ENCODE measurements around the gene SSBP3. TPM values are rescaled to one million over a fixed set of nuclear protein-coding genes. Genes with fewer than 3 reads are reported as not detected.
"Not testable (repeated sequence)": the region's sequence is repeated elsewhere in the genome, so short reads cannot be mapped to it uniquely, and the experiment has no call there.

Gene SSBP3
- total RNA-seq, 1 donor from 2014 or later = 29.8 TPM

DNA sequence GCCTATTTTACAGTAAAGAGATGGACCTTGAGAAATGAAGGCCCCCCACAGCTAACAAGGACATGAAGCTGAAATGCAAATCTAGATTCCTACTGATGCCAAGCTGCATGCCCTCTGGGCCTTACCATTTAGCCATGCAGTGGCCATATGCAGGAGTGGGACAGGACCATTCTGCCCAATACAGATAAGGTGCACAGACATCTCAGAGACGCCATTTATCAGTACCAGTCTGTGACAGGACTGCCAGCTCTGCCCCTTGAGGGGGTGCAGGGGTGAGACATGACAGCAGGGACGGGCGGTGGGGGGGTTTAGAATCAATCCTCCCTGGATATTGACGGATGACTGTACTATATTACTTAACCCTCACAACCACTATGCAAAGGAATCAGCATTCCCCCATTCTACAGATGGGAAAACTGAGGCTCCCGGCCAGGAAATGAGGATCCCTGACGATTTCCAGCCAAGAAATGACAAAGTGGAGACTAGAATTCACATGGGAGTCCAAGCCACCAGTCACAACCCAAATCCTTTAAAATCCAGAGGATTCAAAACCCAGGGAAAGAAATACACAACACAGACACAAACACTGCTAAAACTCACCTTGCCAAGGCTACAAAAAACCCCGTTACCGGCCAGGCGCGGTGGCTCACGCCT is 10.8 kb downstream of the SSBP3 start:
- no peak for DNase-seq (ENCODE audit: extremely low read depth, low read depth, low spot score)

DNA sequence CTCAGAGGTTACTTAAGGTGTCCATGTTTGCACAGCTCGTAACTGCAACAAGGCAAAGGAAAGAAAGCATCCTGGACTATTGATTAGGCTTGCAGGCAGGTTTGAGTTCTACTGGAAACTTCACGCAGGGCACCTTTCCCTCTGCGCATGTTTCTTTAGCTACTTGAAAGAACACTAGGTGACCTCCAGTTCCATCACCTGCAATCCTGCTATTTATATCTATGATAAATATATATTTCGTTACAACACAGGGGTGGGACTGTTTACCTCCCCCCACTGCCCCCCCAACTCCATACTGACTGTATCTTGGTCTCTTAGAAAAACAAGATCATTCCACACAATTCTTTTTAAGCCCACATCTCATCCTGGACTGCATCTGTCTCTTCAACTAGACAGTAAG is 12.1 kb downstream of the SSBP3 start:
- no peak for DNase-seq (ENCODE audit: extremely low read depth, low read depth, low spot score)

DNA sequence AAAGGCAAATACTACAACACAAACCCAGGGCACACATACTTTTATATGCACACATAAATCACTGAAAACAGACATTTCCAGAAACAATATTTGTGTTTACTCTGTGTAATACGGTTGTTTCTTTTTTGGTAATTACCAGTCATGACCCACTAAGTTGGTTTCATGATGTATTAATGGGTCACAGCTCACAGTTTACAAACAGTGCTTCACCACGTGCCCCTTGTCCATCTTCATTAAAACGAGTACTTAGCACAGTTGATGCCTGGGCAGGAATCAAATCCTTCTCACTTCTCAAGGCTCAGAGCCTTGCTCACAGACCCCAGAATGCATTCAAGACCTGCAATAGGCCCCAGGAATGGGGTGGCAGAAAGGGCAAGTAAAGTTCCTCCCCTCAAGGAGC is 13.8 kb downstream of the SSBP3 start:
- DNase-seq (ENCODE audit: extremely low read depth, low read depth, low spot score) = no peak

DNA sequence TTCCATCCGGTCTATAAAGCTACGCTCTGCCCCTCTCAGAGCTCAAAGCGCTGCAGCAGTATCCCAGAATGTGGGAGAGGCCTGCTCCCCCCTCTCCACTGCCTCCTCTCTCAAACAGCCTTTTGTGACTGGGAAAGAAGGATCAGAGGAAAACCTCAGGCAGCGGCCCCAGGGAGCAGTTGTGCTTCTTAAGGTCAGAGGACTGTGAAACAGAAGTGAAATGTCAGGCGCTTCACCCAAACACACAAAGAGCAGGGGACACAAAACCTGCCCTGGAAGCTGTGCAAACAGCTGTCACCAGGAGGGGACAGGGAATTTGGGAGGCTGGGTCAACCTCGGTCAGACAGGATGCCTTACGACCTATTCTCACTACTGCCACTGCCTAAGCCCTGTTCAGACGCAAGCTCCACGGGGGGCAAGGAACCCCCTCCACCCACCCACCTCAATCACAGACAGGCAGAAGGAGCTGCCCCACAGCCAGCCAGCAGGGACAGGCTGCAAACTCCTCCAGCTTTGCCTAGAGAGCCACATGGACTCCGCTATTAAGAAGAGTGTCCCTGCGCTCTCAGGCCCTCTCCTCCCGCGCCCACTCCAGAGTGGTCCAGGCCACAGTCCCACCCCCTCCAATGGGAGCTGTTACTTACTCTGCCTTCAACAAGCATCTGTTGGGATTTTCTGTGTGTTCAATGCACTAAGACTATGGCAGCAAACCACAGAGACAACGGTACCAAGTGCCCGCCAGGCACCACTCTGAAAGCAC is 14.6 kb downstream of the SSBP3 start:
- DNase-seq (ENCODE audit: extremely low read depth, low read depth, low spot score) = no peak

DNA sequence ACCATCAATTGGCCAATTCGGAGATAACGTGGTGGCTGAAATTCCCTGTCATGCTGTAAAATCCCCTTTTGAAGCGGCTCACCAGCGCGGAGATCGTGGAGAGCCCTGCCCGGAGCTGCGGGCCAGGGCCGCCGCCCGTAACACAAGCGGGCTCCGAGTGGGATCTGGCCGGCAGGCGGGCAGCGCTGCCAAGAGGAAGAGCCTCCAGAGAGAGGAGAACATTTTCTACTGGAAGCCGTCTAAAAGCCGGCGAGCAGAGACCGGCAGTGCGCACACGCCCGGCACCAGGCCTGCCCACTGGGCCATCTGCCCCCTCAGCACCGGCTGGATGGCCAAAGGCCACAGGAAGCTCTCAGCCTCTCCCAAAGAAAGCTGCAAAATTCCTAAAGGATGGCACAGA is 15.5 kb downstream of the SSBP3 start:
- DNase-seq (ENCODE audit: extremely low read depth, low read depth, low spot score) = no peak

DNA sequence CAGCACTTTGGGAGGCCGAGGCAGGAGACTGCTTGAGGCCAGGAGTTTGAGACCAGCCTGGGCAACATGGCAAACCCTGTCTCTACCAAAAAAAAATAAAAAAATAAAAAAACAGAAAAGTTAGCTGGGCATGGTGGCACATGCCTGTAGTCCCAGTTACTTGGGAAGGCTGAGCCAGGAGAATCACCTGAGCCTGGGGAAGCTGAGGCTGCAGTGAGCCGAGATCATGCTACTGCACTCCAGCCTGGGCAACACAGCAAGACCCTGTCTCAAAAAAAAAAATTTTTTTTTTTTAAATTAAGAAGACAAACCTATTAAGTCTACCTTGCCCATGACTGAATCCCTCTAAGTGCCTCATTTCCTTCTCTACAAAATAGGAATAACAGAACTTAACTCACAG is 16.6 kb downstream of the SSBP3 start:
- DNase-seq (ENCODE audit: extremely low read depth, low read depth, low spot score) = not testable (repeated sequence)

DNA sequence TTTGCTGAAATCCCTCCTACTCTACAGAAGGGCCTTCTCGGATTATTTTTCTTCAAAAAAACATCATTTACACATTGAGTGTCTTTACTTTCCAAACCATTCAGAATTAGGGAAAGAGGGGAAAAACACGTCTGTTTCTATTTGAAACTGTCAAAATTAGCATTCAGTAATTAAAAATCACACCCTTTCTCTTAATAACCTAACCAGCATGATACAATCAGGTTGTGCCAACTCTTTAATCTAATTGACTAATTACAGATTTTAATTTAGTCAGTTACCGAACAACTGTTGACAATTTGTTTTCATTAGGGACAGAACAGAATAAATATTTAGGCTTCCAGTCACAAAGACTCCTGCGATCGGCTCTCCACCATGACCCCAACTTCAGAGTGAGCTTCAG is 18.8 kb downstream of the SSBP3 start:
- no peak for DNase-seq (ENCODE audit: extremely low read depth, low read depth, low spot score)

DNA sequence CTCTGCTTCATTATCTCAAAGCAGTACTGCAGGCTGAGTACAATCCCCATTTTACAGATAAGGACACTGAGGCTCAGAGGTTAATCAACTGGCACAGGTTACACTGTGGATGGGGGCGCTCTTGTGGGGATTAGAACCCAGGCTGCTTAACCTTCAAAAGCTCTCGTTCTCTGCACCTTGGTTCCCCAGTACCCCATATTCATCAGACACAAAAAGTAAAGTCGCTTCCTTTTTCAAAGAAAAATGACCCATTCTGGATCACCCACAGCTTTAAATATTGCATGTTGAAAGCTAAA is 20.5 kb downstream of the SSBP3 start:
- DNase-seq (ENCODE audit: extremely low read depth, low read depth, low spot score) = no peak

DNA sequence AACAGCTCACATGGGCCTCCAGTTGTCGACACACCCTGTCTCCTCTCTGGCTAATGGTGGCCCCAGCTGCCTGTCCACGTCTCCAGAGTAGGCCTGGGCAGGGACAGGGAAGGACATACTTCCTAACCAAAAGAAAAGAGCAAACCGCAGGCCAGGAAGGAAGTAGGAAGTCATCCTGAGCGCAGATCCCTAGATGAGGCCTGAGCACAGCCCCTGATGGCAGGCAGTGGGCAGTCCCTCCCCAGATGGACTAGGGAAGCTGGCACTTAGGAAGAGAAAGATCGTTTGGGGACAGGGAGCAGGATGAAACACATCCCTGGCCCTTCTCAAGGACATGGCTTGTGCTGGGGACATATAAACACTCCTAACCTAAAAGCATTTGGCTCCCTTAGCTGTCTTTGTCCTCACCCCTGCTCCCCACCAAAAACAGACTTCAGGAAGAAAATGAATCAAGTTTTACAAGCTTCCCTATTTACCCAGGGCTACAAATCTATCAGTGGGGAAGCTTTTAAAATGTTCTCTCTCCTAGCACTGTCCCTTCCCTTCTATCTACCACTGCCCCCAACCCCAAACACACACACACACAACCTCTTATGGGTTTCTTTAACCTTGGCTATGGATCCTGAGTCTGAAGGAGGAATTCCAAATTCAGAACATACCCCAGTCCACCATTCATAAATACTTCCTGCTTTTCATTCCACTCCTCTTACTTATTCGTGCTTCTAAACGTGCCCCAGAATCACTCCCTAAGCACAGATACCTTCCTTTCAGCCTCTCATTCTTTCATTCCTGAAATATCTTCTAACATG is 21.1 kb downstream of the SSBP3 start:
- no peak for DNase-seq (ENCODE audit: extremely low read depth, low read depth, low spot score)

DNA sequence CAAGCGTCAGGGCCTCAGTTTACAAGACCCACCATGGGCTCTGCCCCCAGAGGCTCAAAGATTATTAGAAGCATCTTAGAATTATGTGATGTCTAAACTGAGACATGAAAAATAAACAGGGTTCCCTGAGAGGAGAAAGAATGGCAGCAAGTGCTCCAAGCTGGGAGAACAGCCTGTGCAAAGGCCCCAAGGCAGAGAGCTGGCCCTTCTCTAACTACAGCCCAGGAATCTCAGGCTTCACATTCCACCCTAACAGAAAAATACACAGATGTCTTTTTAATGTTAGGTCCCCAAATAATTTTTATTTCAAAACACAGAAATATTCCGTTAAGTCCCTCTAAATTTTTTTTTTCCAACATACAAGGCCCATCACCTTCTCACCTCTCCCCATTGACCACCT is 21.7 kb downstream of the SSBP3 start:
- DNase-seq (ENCODE audit: extremely low read depth, low read depth, low spot score) = no peak

DNA sequence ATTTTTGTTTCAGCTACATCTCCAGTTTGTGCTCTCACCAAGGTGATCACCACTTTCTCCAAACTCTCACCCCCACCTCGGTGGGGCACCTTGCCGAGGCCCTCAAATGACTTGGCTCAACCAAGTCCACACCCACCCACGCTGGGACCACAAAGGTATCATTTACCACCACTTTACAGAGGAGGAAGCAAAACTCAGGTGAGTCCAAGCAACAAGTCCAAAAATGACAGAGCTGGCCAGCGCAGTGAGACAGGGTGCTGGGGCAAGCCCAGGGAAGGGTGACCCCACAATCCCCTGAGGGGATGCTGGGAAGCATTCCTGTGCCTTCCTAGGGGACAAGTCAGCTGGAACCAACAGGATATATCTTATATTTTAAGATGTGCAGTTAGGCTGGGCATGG is 24.7 kb downstream of the SSBP3 start:
- DNase-seq (ENCODE audit: extremely low read depth, low read depth, low spot score) = no peak

DNA sequence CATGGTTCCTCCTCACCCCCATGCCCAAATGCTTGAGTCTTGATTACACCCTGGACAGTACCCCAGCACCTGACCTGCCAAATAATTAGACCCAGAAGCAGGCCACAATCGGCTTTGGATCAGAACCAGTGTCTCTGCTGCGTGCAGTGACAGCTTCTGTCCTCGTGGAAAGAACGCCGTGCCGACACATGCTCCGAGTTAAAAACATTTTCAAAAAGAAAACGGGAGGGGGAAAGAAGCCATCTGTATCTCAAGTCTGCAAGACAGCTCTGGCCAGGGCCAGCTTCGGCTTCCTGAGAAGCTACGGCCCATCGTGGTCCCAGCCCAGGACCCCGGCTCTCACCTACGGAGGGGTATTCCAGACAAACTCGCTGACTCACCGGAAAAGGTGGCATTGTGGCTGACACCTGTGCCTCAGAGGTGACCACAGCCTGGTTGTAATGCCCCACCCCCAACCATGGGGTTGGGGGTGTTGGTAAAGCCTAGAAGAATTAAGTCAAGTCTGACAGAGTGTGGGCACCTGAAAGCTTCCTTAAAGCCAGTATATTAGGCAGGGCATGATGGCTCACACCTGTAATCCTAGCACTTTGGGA is 25.8 kb downstream of the SSBP3 start:
- DNase-seq (ENCODE audit: extremely low read depth, low read depth, low spot score) = no peak

DNA sequence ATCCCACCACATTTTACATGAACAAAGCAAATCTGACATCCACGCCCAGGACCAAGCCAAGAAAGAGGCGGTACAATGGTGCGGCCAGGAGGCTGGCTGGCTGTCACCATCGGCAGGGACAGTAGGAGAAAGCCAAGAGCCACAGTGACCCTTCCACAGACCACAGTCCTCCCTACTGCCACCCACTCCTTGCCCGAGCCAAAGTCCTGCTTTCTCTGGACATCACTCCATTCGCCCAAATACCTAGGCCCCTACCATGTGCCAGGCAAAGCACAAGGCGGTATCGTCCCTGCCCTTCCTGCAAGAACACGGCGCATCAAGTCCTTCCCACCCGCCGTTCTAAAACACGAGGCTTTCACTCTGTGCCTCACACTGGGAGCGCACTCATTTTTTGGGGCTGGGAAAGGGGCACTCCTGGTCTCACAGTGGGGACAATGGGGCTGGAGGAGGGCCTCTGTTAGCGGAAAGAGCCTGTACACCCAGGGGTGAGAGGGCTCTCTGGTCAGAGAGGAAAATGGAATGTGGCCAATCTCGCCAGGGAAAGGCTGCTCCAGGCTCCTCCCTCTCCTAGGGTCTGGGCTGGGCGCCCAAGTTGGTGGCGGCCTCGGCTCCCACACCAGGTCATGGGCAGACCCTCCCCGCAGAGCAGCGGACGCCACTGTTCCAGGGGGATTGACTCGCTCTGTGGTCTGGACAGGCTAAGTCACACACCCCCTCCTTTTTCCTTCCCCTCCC is 26.5 kb downstream of the SSBP3 start:
- DNase-seq (ENCODE audit: extremely low read depth, low read depth, low spot score) = no peak

DNA sequence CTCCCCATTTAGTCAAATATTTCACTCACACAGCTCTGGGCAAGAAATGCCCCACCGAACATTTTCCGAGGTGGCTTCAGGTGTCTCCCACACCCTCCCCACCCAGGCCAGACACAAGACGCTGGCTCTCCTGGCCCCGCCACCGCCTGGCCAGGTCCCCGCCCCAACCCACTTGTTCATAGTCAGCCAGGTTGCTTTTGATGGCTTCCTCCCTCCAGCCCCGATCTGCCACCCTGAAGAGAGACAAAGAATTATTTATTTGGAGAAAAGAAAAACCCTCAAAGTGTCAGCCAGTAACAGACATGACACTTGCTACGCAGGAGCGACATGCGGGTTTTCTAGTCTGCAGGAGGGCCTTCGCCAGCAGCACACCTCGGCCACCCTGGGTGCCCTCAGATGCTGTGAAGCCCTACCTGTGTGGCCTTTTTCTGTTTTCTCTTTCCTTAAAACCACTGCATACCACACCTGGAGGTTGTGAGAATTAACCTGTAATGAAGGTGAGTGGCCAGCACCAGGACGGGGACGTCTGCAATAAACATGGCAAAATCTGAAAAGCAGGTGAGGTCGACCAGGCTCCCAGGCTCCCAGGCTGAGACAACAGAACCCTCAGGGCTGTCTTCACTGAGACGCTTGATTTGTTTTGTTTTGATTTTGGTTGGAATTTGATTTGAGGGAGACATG is 27.2 kb downstream of the SSBP3 start:
- DNase-seq (ENCODE audit: extremely low read depth, low read depth, low spot score) = no peak

DNA sequence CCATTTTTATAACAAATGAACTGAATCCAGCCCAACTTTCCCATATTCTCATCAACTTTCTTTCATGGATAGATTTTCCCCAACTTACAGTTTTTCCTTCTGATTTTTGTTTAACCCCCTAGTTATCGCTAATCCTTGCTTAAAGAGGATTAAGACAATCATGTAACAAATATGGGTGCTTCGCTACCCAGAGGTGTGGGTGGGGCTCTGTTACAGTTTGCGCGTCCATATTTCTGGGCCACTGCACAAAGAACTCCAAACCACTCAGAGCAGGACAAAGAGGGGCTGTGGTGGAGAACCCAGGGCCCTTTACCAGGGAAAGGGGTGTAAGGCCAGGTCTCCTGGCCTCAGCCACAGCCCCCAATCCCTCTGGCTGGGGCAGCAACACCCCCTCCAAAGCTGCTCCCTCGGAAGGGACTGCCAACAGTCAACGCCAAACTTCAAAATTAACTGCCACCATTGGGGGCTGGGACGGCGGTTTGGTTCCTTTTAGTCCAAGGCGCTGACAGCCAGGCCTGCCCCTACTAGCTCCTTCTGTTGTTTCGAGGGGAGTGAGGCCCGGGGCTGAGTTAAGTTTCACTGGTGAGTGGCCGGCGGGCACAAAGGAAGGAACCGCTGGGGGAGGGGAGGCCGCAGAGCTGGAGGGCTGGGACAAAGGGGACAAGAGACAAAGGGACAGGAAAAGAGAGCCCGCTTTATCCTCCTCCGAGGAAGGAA is 27.9 kb downstream of the SSBP3 start:
- DNase-seq (ENCODE audit: extremely low read depth, low read depth, low spot score) = no peak

DNA sequence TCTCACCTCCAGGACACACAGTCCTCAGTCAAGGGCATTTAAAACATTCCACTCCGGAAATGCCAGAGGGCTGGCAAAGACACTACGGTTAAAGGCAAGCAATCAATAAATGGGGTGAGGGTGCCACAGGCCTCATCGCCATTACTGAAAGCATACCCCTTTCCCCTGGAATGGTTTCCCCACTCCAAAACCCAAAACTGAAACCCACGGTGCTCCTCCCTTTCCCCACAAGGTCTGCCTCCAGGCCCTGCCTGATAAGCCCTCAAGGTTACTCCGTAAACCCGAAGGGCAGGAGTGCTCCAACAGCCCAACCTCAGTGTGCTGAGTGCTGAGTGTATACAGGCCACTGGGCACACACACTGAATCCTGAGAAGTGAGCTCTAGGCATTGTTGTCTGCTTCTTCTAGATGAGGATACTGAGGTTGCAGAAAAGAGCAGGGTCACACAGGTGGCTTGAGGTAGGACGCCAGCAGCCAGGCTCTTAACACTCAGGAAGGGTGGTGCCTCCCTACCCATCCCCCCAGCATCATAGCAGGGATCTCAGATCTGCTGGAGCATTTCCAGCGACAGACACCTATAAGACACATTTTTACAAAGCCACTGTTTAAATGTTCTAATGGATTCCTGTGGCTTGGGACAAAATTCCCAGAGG is 29.0 kb downstream of the SSBP3 start:
- DNase-seq (ENCODE audit: extremely low read depth, low read depth, low spot score) = no peak

DNA sequence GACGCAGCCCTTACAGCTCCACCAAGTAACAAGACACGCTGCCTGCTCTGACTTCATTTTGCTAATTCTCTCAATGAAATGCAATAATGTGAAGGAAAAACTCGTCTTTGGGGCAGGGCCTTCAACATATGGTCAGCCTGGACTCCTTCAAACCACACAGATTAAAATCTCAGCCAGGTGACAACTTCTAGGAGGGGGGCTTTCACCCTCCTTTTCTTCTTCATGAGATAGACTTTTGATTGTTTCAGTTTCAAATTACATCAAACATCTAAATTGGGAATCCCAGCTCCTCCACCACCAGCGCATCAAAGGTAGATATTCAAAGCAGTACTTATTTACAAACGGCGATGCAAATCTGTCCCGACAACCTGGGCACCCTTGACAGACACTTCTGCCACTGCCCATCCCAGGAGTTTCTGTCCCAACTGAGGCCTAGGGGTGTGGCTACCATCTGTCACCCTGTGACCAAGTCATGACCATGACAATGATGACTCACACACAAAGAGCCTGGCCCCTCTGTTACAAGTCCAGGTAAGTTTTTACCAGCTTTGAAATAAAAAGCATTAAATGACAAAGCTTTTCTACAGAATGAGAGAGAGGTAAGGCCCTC is 29.7 kb downstream of the SSBP3 start:
- no peak for DNase-seq (ENCODE audit: extremely low read depth, low read depth, low spot score)

DNA sequence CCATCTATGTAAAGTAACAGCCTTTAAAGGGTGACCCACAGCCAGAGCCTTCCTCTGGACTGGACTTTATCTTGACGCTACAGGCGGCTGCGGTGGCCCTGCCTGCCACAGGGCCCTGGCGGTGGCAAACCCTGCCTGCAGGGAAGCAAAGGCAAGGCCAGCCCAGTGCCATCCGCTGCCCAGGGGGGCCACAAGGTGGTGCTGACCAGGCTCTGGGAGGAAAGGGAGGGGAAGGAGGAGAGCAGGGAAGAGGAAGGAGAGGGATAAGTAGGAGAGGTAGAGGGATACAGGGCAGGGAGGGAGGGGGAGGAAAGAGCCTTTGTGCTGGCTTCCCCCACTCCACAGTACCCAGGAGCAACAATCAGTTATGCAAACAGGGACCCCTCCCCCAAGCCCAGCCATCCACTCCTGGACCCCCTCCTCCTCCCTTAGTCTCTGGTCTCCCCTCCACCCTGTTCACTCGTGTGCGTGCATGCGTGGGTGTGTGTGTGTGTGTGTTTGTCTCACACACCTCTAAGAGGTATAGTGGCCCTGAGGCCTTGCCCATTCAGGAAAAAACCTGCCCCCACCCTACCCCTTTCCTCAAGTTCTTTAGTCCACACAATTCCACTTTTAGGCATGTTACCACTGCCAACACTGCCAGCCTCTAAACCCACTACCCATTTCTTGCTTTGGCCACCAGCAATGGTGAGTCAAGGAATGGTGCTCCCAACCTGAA is 30.3 kb downstream of the SSBP3 start:
- DNase-seq (ENCODE audit: extremely low read depth, low read depth, low spot score) = no peak
